22Rv1 (cell line): ENCODE results near the gene GET3.

ENCODE experiments used
- CTCF ChIP-seq: fragments of 450-650 bp; IDR thresholded peaks from 2 replicates; pipeline ENCODE4 v1.5.1; 2017; ENCODE audit warnings: mild to moderate bottlenecking
- ZFX ChIP-seq: fragments of 450-650 bp; IDR thresholded peaks from 2 replicates; pipeline ENCODE4 v1.6.1; 2017; ENCODE audit warnings: antibody characterized with exemption, borderline replicate concordance

GRCh38 chr19:12752056-12752781 is 14.9 kb downstream of the GET3 start:
- TF ChIP-seq CTCF (no peak), ZFX (no peak)
